GM12865 (cell line): ENCODE measurements around the gene MRPL53.

ENCODE experiments used
- DNase-seq: peaks from one replicate; pipeline ENCODE4 v3.0.0; 2010; ENCODE audit warnings: low read depth
- H3K4me3 ChIP-seq: 2 replicates; pipeline ENCODE4 v1.5.1; 2011; ENCODE audit warnings: mild to moderate bottlenecking, low read depth, low read length, control low read depth
- TF ChIP-seq, protein P1 (sequence below): IDR thresholded peaks from 2 replicates; pipeline ENCODE4 v1.5.1; 2011; ENCODE audit warnings: low read length, control low read depth, low read depth, inconsistent platforms; ENCODE audit not compliant: insufficient read depth; ENCODE audit errors: missing control alignments

MRPL53 gene

GRCh38 chr2:74426181-74426758 lies 46.2 kb downstream of the MRPL53 start:
- no peak for DNase-seq
- no peak overlapping the region for H3K4me3 ChIP-seq
- TF ChIP-seq, protein P1, sequence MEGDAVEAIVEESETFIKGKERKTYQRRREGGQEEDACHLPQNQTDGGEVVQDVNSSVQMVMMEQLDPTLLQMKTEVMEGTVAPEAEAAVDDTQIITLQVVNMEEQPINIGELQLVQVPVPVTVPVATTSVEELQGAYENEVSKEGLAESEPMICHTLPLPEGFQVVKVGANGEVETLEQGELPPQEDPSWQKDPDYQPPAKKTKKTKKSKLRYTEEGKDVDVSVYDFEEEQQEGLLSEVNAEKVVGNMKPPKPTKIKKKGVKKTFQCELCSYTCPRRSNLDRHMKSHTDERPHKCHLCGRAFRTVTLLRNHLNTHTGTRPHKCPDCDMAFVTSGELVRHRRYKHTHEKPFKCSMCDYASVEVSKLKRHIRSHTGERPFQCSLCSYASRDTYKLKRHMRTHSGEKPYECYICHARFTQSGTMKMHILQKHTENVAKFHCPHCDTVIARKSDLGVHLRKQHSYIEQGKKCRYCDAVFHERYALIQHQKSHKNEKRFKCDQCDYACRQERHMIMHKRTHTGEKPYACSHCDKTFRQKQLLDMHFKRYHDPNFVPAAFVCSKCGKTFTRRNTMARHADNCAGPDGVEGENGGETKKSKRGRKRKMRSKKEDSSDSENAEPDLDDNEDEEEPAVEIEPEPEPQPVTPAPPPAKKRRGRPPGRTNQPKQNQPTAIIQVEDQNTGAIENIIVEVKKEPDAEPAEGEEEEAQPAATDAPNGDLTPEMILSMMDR = no peak

DNA sequence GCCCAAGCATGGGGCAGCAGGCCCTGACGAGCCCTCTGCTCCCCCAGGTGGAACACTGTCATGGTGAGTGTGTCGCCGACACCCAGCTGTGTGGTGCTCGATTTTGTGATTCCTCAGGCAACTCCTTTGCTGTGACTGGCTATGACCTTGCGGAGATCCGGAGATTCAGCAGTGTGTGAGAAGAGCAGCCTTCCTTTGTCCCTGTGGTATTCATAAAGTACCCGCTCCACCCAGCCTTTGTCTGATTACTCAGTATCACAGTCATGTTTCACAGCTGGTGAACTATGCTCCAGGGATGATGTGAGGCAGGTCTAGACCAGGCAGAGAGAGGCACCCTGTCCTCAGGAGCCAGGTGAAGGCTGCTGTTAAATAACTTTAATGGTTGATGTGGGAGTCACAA lies 47.0 kb downstream of the MRPL53 start:
- TF ChIP-seq, protein P1 = no peak
- no peak overlapping the region for H3K4me3 ChIP-seq
- DNase-seq = no peak

- TF ChIP-seq, protein P1 = no peak
- DNase-seq = no peak
- H3K4me3 ChIP-seq = no peak overlapping the region
Measured at GRCh38 chr2:74424995-74425406, 47.5 kb downstream of the MRPL53 start.

- H3K4me3 ChIP-seq = no peak overlapping the region
- TF ChIP-seq, protein P1 = no peak
- DNase-seq = no peak
Measured at GRCh38 chr2:74424139-74424992, 48.1 kb downstream of the MRPL53 start.

- H3K4me3 ChIP-seq = no peak overlapping the region
- TF ChIP-seq, protein P1 = no peak
- no peak for DNase-seq
Measured at GRCh38 chr2:74423231-74424095, 49.0 kb downstream of the MRPL53 start.
